Neuronal stem cell (in vitro differentiated cells): ENCODE data around the gene SRGAP3.

Experiments
- DNase-seq: peaks from one replicate; pipeline ENCODE4 v3.0.0-alpha.2; 2013; ENCODE audit warnings: low spot score
- H2AFZ ChIP-seq: one replicate; pipeline ENCODE4 v1.6.1; 2013; ENCODE audit warnings: mild to moderate bottlenecking, low read length, inconsistent platforms
- H2AK5ac ChIP-seq: 2 replicates; pipeline ENCODE4 v1.6.1; 2013; ENCODE audit warnings: low read depth, mild to moderate bottlenecking, inconsistent platforms, low read length, moderate library complexity, mixed read lengths
- H2BK120ac ChIP-seq: 2 replicates; pipeline ENCODE4 v1.6.1; 2013; ENCODE audit warnings: low read depth, mild to moderate bottlenecking, inconsistent platforms, low read length, moderate library complexity, mixed read lengths
- H2BK12ac ChIP-seq: one replicate; pipeline ENCODE4 v1.6.1; 2013; ENCODE audit warnings: low read length, inconsistent platforms
- H2BK15ac ChIP-seq: 2 replicates; pipeline ENCODE4 v1.6.1; 2013; ENCODE audit warnings: mild to moderate bottlenecking, low read length, inconsistent platforms, mixed read lengths
- H2BK5ac ChIP-seq: one replicate; pipeline ENCODE4 v1.6.1; 2013; ENCODE audit warnings: inconsistent platforms, mild to moderate bottlenecking, low read length, moderate library complexity
- H3K14ac ChIP-seq: one replicate; pipeline ENCODE4 v1.6.1; 2013; ENCODE audit warnings: low read length, inconsistent platforms
- H3K18ac ChIP-seq: 2 replicates; pipeline ENCODE4 v1.6.1; 2013; ENCODE audit warnings: low read length, inconsistent platforms
- H3K23ac ChIP-seq: 2 replicates; pipeline ENCODE4 v1.6.1; 2013; ENCODE audit warnings: low read depth, mild to moderate bottlenecking, mixed read lengths, low read length, inconsistent platforms; ENCODE audit not compliant: poor library complexity
- H3K27ac ChIP-seq: replicated peaks from 3 replicates; pipeline ENCODE4 v1.5.1; 2013; ENCODE audit warnings: low read length, inconsistent platforms
- H3K27me3 ChIP-seq, 3 experiments: 2 replicates each; pipeline ENCODE4 v1.6.1; 2013; ENCODE audit warnings: low read length in 3 of 3, mild to moderate bottlenecking in 2 of 3, inconsistent platforms in 1 of 3, low read depth in 1 of 3, mixed read lengths in 1 of 3, moderate library complexity in 1 of 3; ENCODE audit not compliant: control insufficient read depth in 3 of 3, insufficient read depth in 3 of 3
- H3K36me3 ChIP-seq, 2 donors: replicated peaks in 1 of 2; 2 replicates each; pipeline ENCODE4 v1.6.1; 2013; ENCODE audit warnings: low read length in 2 of 2; ENCODE audit not compliant: control insufficient read depth in 2 of 2, insufficient read depth in 2 of 2
- H3K4ac ChIP-seq: 2 replicates; pipeline ENCODE4 v1.6.1; 2013; ENCODE audit warnings: inconsistent platforms, mild to moderate bottlenecking, low read length, moderate library complexity
- H3K4me1 ChIP-seq, 2 donors: 1 replicate in 1 of 2; 2 replicates in 1 of 2; pipeline ENCODE4 v1.6.1; 2013; ENCODE audit warnings: low read length in 2 of 2, low read depth in 1 of 2; ENCODE audit not compliant: control insufficient read depth in 2 of 2, insufficient read depth in 1 of 2
- H3K4me2 ChIP-seq: one replicate; pipeline ENCODE4 v1.6.1; 2013; ENCODE audit warnings: mild to moderate bottlenecking, low read length, inconsistent platforms; ENCODE audit not compliant: insufficient read depth, poor library complexity, severe bottlenecking
- H3K4me3 ChIP-seq, 2 donors: 2 replicates each; pipeline ENCODE4 v1.5.1; 2013; ENCODE audit warnings: low read length in 2 of 2, mild to moderate bottlenecking in 2 of 2, inconsistent platforms in 1 of 2, moderate library complexity in 1 of 2
- H3K79me1 ChIP-seq: one replicate; pipeline ENCODE4 v1.6.1; 2013; ENCODE audit warnings: low read depth, mild to moderate bottlenecking, inconsistent platforms, low read length, moderate library complexity
- H3K9ac ChIP-seq: one replicate; pipeline ENCODE4 v1.6.1; 2013; ENCODE audit warnings: mild to moderate bottlenecking, low read depth, low read length, inconsistent platforms; ENCODE audit not compliant: poor library complexity
- H3K9me3 ChIP-seq, 2 donors: replicated peaks in 1 of 2; 2 replicates each; pipeline versions ENCODE3 to v1.6.1; 2013; ENCODE audit warnings: low read length in 2 of 2, mild to moderate bottlenecking in 2 of 2, inconsistent platforms in 1 of 2, low read depth in 1 of 2, mixed read lengths in 1 of 2, moderate library complexity in 1 of 2; ENCODE audit not compliant: control insufficient read depth in 2 of 2, insufficient read depth in 1 of 2
- H4K8ac ChIP-seq: one replicate; pipeline ENCODE4 v1.6.1; 2013; ENCODE audit warnings: low read depth, mild to moderate bottlenecking, inconsistent platforms, low read length, moderate library complexity
- H4K91ac ChIP-seq: one replicate; pipeline ENCODE4 v1.6.1; 2013; ENCODE audit warnings: low read length, low read depth, mild to moderate bottlenecking, inconsistent platforms; ENCODE audit not compliant: poor library complexity
- WGBS, 2 donors: extraction: QIAGEN DNeasy Blood & Tissue Kit; methylation state at CpG; one replicate each; pipeline ENCODE4 v1.1.7; 2013; ENCODE audit warnings: missing lambda C conversion rate in 2 of 2, mixed read lengths in 1 of 2; ENCODE audit not compliant: insufficient read length in 2 of 2, insufficient replicate concordance in 1 of 2; ENCODE audit errors: extremely low coverage in 2 of 2; 5-methylcytosine and 5-hydroxymethylcytosine counted together

SRGAP3 gene

DNA sequence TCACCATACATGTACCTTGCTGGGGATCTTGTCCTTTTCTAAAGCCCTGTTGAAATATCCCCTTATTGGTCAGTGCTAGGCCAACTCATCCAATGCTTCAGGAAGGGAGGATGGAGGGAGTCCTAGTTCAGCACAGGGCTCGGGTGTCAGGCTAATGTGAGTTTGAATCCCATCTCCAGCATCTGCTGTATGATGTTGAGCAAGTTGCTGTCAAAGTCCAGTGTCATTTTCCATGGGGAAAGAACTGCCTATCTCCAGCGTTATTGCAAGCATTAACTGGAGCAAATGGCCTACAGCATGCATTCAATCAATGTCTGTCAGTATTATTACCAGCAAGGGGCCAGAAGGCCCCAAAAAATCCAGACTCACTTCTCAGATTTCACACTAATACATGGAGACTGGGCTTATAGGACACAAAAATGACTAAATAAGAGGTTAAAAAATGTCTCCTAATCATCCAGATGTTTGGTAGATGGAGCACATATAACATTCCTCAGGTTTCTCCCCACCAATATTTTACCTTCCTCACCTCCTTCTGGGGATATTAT, 40.8 kb downstream of the SRGAP3 start:
- H4K8ac ChIP-seq: no peak overlapping the region
- H3K36me3 ChIP-seq: peaks cover 0 to 24% of the 10 kb centered on the region in 2 donors
- H3K9ac ChIP-seq: no peak overlapping the region
- no peak overlapping the region for H3K18ac ChIP-seq
- H2AFZ ChIP-seq: no peak overlapping the region
- H3K4me1 ChIP-seq: peaks cover 9 to 27% of the 10 kb centered on the region in 2 donors
- no peak overlapping the region for H2AK5ac ChIP-seq
- H2BK120ac ChIP-seq: no peak overlapping the region
- H2BK15ac ChIP-seq: no peak overlapping the region
- no peaks in the 10 kb centered on the region for H3K27me3 ChIP-seq
- H4K91ac ChIP-seq: no peak overlapping the region
- no peaks in the 10 kb centered on the region for H3K9me3 ChIP-seq
- no peak overlapping the region for H3K27ac ChIP-seq
- no peak for DNase-seq
- H3K14ac ChIP-seq: no peak overlapping the region
- H3K4me3 ChIP-seq: no peak overlapping the region
- H2BK12ac ChIP-seq: no peak overlapping the region
- no peak overlapping the region for H3K23ac ChIP-seq
- no CpG with 5 or more reads among the region's 2 CpGs for WGBS, 2 donors
- H3K4ac ChIP-seq: no peak overlapping the region
- H3K4me2 ChIP-seq: no peak overlapping the region
- H3K79me1 ChIP-seq: no peaks in the 10 kb centered on the region
- H2BK5ac ChIP-seq: no peak overlapping the region

DNA sequence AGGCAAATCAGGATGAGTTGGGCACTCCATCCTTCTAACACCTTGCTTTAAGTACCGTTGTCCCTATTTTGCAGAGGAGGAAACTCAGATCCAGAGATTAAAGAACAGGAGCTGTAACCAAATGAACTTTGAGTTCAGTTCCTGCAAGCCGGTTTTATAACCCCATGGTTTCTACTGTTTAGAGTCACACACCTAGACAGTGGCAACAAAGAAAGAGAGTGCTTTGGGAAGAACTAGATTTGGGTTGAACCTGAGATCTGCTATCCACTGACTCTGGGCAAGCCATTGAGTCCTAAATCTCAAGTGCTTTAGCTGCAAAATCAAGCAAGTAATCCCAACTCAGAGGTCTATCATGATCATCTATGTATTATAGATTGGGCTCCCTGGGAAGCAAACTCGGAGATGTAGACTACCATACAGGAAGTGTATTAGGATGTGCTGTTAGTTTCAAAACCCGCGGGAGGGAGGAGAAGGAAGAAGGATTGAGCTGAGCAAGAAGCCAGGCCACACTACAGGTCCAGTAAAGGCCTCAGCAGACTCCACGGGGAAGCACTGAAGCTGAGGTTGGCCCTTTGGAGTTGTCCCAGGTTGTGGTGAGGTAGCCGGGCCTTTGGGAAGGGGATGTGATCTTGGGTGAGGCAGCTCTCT, 42.2 kb downstream of the SRGAP3 start:
- Histone ChIP-seq H3K4me3 (no peak overlapping the region), H2BK15ac (no peak overlapping the region), H3K23ac (no peak overlapping the region), H3K4me1 (peaks cover 15 to 42% of the 10 kb centered on the region in 2 donors), H3K14ac (no peak overlapping the region), H3K4ac (no peak overlapping the region), H3K9me3 (no peaks in the 10 kb centered on the region), H3K79me1 (peaks cover 2% of the 10 kb centered on the region), H2AFZ (no peak overlapping the region), H3K36me3 (peaks cover 0 to 24% of the 10 kb centered on the region in 2 donors), H3K27ac (no peak overlapping the region), H2BK120ac (no peak overlapping the region), H3K18ac (no peak overlapping the region), H2BK12ac (no peak overlapping the region), H3K27me3 (no peaks in the 10 kb centered on the region), H2AK5ac (no peak overlapping the region), H4K91ac (no peak overlapping the region), H4K8ac (no peak overlapping the region), H3K9ac (no peak overlapping the region), H3K4me2 (no peak overlapping the region), H2BK5ac (no peak overlapping the region)
- WGBS, 2 donors: no CpG with 5 or more reads among the region's 7 CpGs
- DNase-seq: no peak

DNA sequence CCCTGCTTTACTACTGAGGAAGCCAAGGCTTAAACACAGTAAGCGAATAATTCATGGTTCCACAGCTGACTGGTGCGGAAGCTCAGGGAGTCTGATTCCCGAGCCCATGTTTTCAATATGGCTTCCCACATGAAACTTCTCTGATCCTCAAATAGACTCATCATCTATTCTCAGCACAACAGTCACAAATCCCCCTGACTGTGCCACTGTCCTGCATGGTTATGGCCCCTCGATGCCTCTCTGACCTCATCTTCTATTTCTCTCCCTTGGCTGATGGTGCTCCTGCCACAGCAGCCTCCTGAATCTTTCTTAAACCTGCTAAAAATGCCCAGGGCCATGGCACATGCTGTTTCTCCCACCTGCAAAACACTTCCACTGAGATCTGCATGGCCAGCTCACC, 43.2 kb downstream of the SRGAP3 start:
- no peaks in the 10 kb centered on the region for H3K27me3 ChIP-seq
- H3K9me3 ChIP-seq: no peaks in the 10 kb centered on the region
- no peak overlapping the region for H2AFZ ChIP-seq
- no peak overlapping the region for H3K9ac ChIP-seq
- H2BK120ac ChIP-seq: no peak overlapping the region
- H3K4me2 ChIP-seq: no peak overlapping the region
- H4K91ac ChIP-seq: no peak overlapping the region
- H3K79me1 ChIP-seq: peaks cover 2% of the 10 kb centered on the region
- H4K8ac ChIP-seq: no peak overlapping the region
- H2BK15ac ChIP-seq: no peak overlapping the region
- H3K4me3 ChIP-seq: no peak overlapping the region
- H3K4me1 ChIP-seq: peaks cover 23 to 48% of the 10 kb centered on the region in 2 donors
- H3K14ac ChIP-seq: no peak overlapping the region
- no peak overlapping the region for H2BK12ac ChIP-seq
- H3K23ac ChIP-seq: no peak overlapping the region
- no peak overlapping the region for H2BK5ac ChIP-seq
- peaks cover 0 to 24% of the 10 kb centered on the region in 2 donors for H3K36me3 ChIP-seq
- DNase-seq: no peak
- no CpG with 5 or more reads among the region's 4 CpGs for WGBS, 2 donors
- H3K4ac ChIP-seq: no peak overlapping the region
- no peak overlapping the region for H3K27ac ChIP-seq
- H2AK5ac ChIP-seq: peak overlapping the region; percentile 11
- H3K18ac ChIP-seq: no peak overlapping the region

DNA sequence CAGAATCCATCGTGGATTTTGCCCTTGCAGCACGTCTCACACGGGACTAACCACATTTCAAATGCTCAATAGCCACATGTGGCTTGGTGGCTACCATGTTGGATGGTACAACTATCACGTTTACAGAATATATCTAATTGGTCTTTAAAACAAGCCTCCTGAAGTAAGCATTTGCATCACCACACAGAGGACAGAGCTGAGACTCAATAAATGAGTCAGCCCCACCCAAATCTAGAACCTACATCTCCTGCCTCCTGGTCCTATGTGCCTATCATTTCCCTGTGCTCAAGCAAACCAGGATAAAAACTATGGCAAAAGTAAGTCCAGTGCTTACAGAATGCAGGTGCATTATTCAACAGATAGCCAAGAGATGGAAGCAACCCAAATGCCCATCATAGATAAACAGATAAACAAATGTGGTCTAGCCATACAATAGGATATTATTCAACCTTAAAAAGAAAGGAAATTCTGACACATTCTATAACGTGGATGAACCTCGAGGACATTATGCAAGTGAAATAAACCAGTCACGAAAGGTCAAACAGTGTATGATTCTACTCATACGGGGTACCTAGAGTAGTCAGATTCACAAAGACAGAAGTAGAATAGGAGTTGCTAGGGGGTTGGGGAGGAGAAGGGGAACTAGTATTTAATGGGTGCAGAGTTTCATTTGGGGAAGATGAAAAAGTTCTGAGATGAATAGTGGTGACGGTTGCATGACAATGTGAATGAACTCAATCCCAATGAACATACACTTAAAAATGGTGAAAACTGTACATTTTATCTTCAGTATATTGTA, 43.9 kb downstream of the SRGAP3 start:
- Histone ChIP-seq H2BK15ac (no peak overlapping the region), H2BK12ac (no peak overlapping the region), H3K79me1 (peaks cover 2% of the 10 kb centered on the region), H3K4ac (no peak overlapping the region), H3K4me2 (no peak overlapping the region), H3K36me3 (peaks cover 0 to 24% of the 10 kb centered on the region in 2 donors), H3K27ac (no peak overlapping the region), H2BK120ac (no peak overlapping the region), H4K8ac (no peak overlapping the region), H2AK5ac (no peak overlapping the region), H3K14ac (no peak overlapping the region), H3K9ac (no peak overlapping the region), H3K9me3 (no peaks in the 10 kb centered on the region), H3K27me3 (no peaks in the 10 kb centered on the region), H3K4me3 (no peak overlapping the region), H3K23ac (no peak overlapping the region), H2BK5ac (no peak overlapping the region), H4K91ac (no peak overlapping the region), H3K18ac (peak overlapping the region; percentile 39), H2AFZ (no peak overlapping the region), H3K4me1 (peaks cover 23 to 56% of the 10 kb centered on the region in 2 donors)
- DNase-seq: no peak
- no CpG with 5 or more reads among the region's 9 CpGs for whole genome bisulfite sequencing, 2 donors
